GM23248 (cell line): Measurements from ENCODE around the gene ANGPT4.

Source experiments
- EZH2 ChIP-seq: fragments of 200-600 bp; sonication (generic); IDR thresholded peaks from 2 replicates; pipeline ENCODE4 v1.6.1; 2018; ENCODE audit warnings: antibody characterized with exemption, mild to moderate bottlenecking; ENCODE audit not compliant: insufficient read depth, poor library complexity, severe bottlenecking
- EZH2phosphoT487 ChIP-seq: fragments of 200-600 bp; sonication (generic); IDR thresholded peaks from 2 replicates; pipeline ENCODE4 v1.6.1; 2018; ENCODE audit warnings: antibody characterized with exemption, moderate library complexity, mild to moderate bottlenecking, low read depth; ENCODE audit not compliant: insufficient read depth

DNA sequence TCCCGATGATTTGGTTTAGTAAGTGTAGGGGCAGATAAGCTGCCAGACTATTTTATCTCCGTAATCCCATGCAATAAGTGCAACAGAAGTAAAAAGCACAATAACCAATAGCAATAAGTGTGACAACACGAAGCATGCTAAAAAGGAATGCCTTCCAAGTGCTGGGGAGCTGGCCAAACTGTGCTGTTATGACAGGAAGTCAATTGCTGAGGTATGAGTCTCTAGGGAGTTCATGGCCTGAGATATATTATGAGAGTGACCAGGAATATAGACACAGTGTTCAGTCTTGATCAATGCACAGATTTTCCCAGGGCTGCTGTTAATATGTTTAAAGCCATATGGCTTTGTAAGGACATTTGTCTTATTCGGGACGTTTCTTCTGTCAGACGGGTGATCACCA, 10.5 kb upstream of the ANGPT4 start:
- TF ChIP-seq EZH2 (no peak), EZH2phosphoT487 (no peak)
